ENCODE measurements around the gene ZC3H18.

DNA sequence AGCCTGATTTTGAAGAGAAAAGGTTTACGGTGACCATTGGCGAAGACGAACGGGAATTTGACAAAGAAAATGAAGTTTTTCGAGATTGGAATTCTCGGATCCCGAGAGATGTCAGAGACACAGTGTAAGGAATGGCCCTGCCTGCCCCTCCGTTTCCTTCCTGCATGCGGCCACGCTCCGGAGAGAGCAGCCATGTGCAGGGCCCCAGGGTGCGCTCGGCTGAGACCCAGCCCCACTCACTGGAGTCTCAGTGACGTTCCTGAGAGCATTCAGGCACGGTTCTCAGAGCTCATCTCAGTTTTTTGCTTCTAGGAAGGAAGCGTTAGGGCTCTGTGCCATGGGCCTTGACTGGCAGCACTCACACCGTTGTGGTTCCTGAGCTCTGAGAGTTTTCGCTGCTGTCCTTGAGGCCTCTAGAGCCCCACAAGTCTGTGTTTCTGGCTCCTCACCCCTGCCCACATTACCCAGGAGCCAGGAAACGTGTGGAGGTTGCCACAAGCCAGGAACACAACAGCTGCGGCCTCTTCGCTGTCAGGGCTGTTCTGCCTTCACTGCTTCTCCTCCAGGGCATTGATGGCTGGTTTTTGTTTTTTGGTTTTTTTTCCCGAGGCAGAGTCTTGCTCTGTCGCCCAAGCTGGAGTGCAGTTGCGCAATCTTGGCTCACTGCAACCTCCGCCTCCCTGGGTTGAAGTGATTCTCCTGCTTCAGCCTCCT lies 29.8 kb downstream of the ZC3H18 start:
- TF ChIP-seq, protein P1, sequence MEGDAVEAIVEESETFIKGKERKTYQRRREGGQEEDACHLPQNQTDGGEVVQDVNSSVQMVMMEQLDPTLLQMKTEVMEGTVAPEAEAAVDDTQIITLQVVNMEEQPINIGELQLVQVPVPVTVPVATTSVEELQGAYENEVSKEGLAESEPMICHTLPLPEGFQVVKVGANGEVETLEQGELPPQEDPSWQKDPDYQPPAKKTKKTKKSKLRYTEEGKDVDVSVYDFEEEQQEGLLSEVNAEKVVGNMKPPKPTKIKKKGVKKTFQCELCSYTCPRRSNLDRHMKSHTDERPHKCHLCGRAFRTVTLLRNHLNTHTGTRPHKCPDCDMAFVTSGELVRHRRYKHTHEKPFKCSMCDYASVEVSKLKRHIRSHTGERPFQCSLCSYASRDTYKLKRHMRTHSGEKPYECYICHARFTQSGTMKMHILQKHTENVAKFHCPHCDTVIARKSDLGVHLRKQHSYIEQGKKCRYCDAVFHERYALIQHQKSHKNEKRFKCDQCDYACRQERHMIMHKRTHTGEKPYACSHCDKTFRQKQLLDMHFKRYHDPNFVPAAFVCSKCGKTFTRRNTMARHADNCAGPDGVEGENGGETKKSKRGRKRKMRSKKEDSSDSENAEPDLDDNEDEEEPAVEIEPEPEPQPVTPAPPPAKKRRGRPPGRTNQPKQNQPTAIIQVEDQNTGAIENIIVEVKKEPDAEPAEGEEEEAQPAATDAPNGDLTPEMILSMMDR (conservative IDR thresholded peaks at IDR 0.05 in 1 of 2, IDR thresholded peaks at IDR 0.05 in 1 of 2; ENCODE audit: low read depth in 1 of 2, low read length in 2 of 2): no peak
- TF ChIP-seq EZH2 (IDR thresholded peaks at IDR 0.05; ENCODE audit: low read length, missing control alignments): no peak
